ENCODE measurements around the gene VEZT.

DNA sequence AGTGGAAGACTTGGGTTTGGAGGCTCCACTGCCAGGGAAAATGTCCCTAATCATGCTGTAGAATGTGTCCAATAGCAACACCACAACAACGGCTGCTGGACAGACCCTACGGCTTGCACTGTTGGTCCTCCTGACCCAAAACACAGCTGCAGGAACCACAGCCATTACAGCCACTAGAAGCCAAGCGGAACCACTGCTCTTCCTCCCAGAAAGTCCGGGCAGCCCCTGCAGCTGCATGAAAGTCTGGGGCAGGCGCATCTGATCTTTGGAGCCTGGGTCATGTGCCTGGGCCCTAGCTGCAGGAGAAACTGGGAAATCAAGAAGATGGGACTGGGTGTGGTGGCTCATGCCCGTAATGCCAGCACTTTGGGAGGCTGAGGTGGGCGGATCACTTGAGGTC, 131.7 kb downstream of the VEZT start:
- TF ChIP-seq, protein P1, sequence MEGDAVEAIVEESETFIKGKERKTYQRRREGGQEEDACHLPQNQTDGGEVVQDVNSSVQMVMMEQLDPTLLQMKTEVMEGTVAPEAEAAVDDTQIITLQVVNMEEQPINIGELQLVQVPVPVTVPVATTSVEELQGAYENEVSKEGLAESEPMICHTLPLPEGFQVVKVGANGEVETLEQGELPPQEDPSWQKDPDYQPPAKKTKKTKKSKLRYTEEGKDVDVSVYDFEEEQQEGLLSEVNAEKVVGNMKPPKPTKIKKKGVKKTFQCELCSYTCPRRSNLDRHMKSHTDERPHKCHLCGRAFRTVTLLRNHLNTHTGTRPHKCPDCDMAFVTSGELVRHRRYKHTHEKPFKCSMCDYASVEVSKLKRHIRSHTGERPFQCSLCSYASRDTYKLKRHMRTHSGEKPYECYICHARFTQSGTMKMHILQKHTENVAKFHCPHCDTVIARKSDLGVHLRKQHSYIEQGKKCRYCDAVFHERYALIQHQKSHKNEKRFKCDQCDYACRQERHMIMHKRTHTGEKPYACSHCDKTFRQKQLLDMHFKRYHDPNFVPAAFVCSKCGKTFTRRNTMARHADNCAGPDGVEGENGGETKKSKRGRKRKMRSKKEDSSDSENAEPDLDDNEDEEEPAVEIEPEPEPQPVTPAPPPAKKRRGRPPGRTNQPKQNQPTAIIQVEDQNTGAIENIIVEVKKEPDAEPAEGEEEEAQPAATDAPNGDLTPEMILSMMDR (conservative IDR thresholded peaks at IDR 0.05 in 1 of 2, IDR thresholded peaks at IDR 0.05 in 1 of 2; ENCODE audit: extremely low read depth in 1 of 2, insufficient read depth in 1 of 2, low read depth in 1 of 2, low read length in 2 of 2) = no peak
- TF ChIP-seq EZH2 (IDR thresholded peaks at IDR 0.05; ENCODE audit: borderline replicate concordance, low read length) = no peak
